Pancreas (tissue), 10 donors: ENCODE results near the gene RLBP1. TPM values are rescaled to one million over a fixed set of nuclear protein-coding genes. Genes with fewer than 3 reads are reported as not detected.

Source experiments
- ATAC-seq, 4 donors: fragments of 200-7000 bp; cut with Tn5 transposase; one replicate each; pipeline versions ENCODE4 v1.8.0 to v1.9.1; 2020; ENCODE audit warnings: mild to moderate bottlenecking in 4 of 4, moderate library complexity in 4 of 4
- DNase-seq, 6 donors: peaks; one replicate each; pipeline ENCODE4 v3.0.0-alpha.2; 2020
- FAIRE-seq: peaks from 2 replicates; lab custom pipeline; 2012; peaks lifted over from hg19 to GRCh38; lab: Jason Lieb, UNC
- H3K27ac ChIP-seq, 4 donors: fragments of 200-600 bp; sonication (generic); 1 replicate in 3 of 4; 2 replicates in 1 of 4; pipeline versions ENCODE4 v1.5.0 to v1.8.0; 2020
- H3K27me3 ChIP-seq, 4 donors: fragments of 200-600 bp; one replicate each; pipeline ENCODE4 v1.8.0; 2021
- H3K36me3 ChIP-seq, 3 donors: fragments of 200-600 bp; sonication (generic) in 1 of 3; one replicate each; pipeline versions ENCODE4 v1.5.0 to v1.8.0; 2020 to 2021
- H3K4me1 ChIP-seq, 3 donors: fragments of 200-600 bp; one replicate each; pipeline ENCODE4 v1.8.0; 2021
- H3K4me3 ChIP-seq, 4 donors: fragments of 200-600 bp; sonication (generic) in 2 of 4; one replicate each; pipeline versions ENCODE4 v1.5.0 to v1.8.0; 2020 to 2021
- H3K9me3 ChIP-seq, 4 donors: fragments of 200-600 bp; one replicate each; pipeline ENCODE4 v1.8.0; 2021
- CTCF ChIP-seq, 4 donors: fragments of 200-600 bp; sonication (generic) in 3 of 4; IDR thresholded peaks; one replicate each; pipeline versions ENCODE4 v1.5.0 to v1.8.0; 2021; ENCODE audit warnings: antibody characterized with exemption in 4 of 4
- WGBS, 2 donors: extraction: QIAGEN DNeasy Blood & Tissue Kit; methylation state at CpG; one replicate each; pipeline ENCODE4 v1.1.7; 2013; 5-methylcytosine and 5-hydroxymethylcytosine counted together
- intact Hi-C, 3 donors: fragments of 100-400 bp; cut with DNase I; formaldehyde crosslinking; loops; one replicate each; pipeline versions ENCODE4 v1.11.1 to v1.14.2; 2022
- polyA plus RNA-seq, 2 donors: library from polyadenylated mRNA; stranded (reverse); fragments of 200-250 nt; gene quantifications; one replicate each; pipeline ENCODE4 v1.2.3, GENCODE V29; 2013
- total RNA-seq, 6 donors: library from RNA; stranded (reverse); fragmentation: NEBNext Ultra II Directional in 4 of 6; extraction: Animal tissue kit (Norgen Biotek cat#: 25700) in 4 of 6; gene quantifications; one replicate each; pipeline versions ENCODE4 v1.2.1 to v1.2.4, GENCODE V29; 2021 to 2023
- donor health status: healthy with polysubstance abuse.
- donor health status: DM: no; HTN: no; CAD: no; lungs with moderate emphysema.
- donor health status: DM: no; HTN: no; CAD: no.
- donor health status: control.
- donor health status: control.
- donor health status: Bipolar disorder and iron deficiency.
- donor health status: DM: yes; HTN: yes; CAD: no.
- donor health status: DM: no; HTN: no; CAD: no.
- donor health status: DM: no; HTN: no; CAD: no.
- donor health status: DM: yes; HTN: yes; CAD: no.

The RLBP1 gene
- total and polyA plus RNA-seq, 8 donors = 0.19 TPM; not detected in 7

GRCh38 chr15:89201465-89202005, 19.8 kb downstream of the RLBP1 start:
- WGBS, 2 donors = 92 to 93% methylated on average over 20 of the region's 20 CpGs
- Histone ChIP-seq H3K36me3 (peaks cover 0 to 7% (median 0%) of the 10 kb centered on the region in 3 donors), H3K9me3 (no peaks in the 10 kb centered on the region), H3K4me1 (peaks cover 11 to 44% (median 43%) of the 10 kb centered on the region in 3 donors), H3K27me3 (no peaks in the 10 kb centered on the region), H3K27ac (no peak overlapping the region), H3K4me3 (no peak overlapping the region)
- no peak for FAIRE-seq
- no peak for ATAC-seq
- no peak for DNase-seq
- TF ChIP-seq CTCF (IDR thresholded peaks at IDR 0.05) = no peak
- intact Hi-C loops = loop anchor here in 1 of 3 donors (10.0 kb wide), 1 partner anchor 113 kb away; no protein-coding TSS in a partner anchor

- no peaks in the 10 kb centered on the region for H3K27me3 ChIP-seq
- H3K36me3 ChIP-seq = peaks cover under 1 to 17% (median 5%) of the 10 kb centered on the region in 3 donors
- intact Hi-C loops = loop anchor here in 1 of 3 donors (10.0 kb wide), 1 partner anchor 115 kb away; no protein-coding TSS in a partner anchor
- DNase-seq (no peak), ATAC-seq (no peak), FAIRE-seq (no peak)
- H3K4me3 ChIP-seq = no peak overlapping the region
- 90% methylated on average over 12 of the region's 12 CpGs for WGBS, 2 donors
- no peak for TF ChIP-seq CTCF (IDR thresholded peaks at IDR 0.05)
- peak overlapping the region in 2 of 4 donors; percentile 73 to 76 for H3K27ac ChIP-seq
- H3K9me3 ChIP-seq = no peaks in the 10 kb centered on the region
- H3K4me1 ChIP-seq = peaks cover 11 to 51% (median 47%) of the 10 kb centered on the region in 3 donors
These were observed 21.2 kb downstream of the RLBP1 start for GRCh38 chr15:89200182-89200581.

GRCh38 chr15:89199746-89200145, 21.6 kb downstream of the RLBP1 start:
- ATAC-seq = peak in 3 of 4 donors; percentile 21 to 29 (median 27)
- no peak for FAIRE-seq

GRCh38 chr15:89198934-89199333, 22.4 kb downstream of the RLBP1 start:
- Histone ChIP-seq H3K36me3 (peaks cover 4 to 29% (median 13%) of the 10 kb centered on the region in 3 donors), H3K27me3 (no peaks in the 10 kb centered on the region), H3K4me3 (no peak overlapping the region), H3K9me3 (no peaks in the 10 kb centered on the region), H3K27ac (peak overlapping the region; percentile 51 to 76 (median 62)), H3K4me1 (peaks cover 11 to 46% (median 42%) of the 10 kb centered on the region in 3 donors)
- intact Hi-C loops = no loop called here
- FAIRE-seq (no peak), ATAC-seq (peak; percentile 66 to 77 (median 74)), DNase-seq (peak in 2 of 6 donors; percentile 40 to 43)
- WGBS, 2 donors = 19 to 27% methylated on average over 3 of the region's 3 CpGs
- TF ChIP-seq CTCF (IDR thresholded peaks at IDR 0.05) = no peak

More at GRCh38 chr15:89199746-89200145, 21.6 kb downstream of the RLBP1 start:
- 47 to 53% methylated on average over 6 of the region's 6 CpGs for WGBS, 2 donors
- no peak overlapping the region for H3K4me3 ChIP-seq
- intact Hi-C loops = loop anchor here in 1 of 3 donors (10.0 kb wide), 1 partner anchor 115 kb away; no protein-coding TSS in a partner anchor
- H3K27me3 ChIP-seq = no peaks in the 10 kb centered on the region
- DNase-seq = no peak
- H3K27ac ChIP-seq = peak overlapping the region; percentile 51 to 76 (median 62)
- no peak for TF ChIP-seq CTCF (IDR thresholded peaks at IDR 0.05)
- peaks cover 11 to 51% (median 46%) of the 10 kb centered on the region in 3 donors for H3K4me1 ChIP-seq
- peaks cover 4 to 21% (median 8%) of the 10 kb centered on the region in 3 donors for H3K36me3 ChIP-seq
- no peaks in the 10 kb centered on the region for H3K9me3 ChIP-seq

- peak overlapping the region; percentile 51 to 76 (median 62) for H3K27ac ChIP-seq
- 65 to 67% methylated on average over 2 of the region's 2 CpGs for WGBS, 2 donors
- H3K4me3 ChIP-seq = no peak overlapping the region
- no peak for TF ChIP-seq CTCF (IDR thresholded peaks at IDR 0.05)
- peaks cover 11 to 46% (median 42%) of the 10 kb centered on the region in 3 donors for H3K4me1 ChIP-seq
- DNase-seq = no peak
- no peaks in the 10 kb centered on the region for H3K27me3 ChIP-seq
- H3K36me3 ChIP-seq = peaks cover 4 to 37% (median 17%) of the 10 kb centered on the region in 3 donors
- H3K9me3 ChIP-seq = no peaks in the 10 kb centered on the region
- FAIRE-seq = no peak
- intact Hi-C loops = no loop called here
- ATAC-seq = peak in 1 of 4 donors; percentile 5
These were observed 23.2 kb downstream of the RLBP1 start for GRCh38 chr15:89198196-89198595.
